HG03066 (cell line): Measurements from ENCODE around the gene HMG20A.
A peak's percentile ranks its signal among the peaks of the same experiment; 100 is the strongest.

Source experiments
- ATAC-seq: cut with Tn5 transposase; IDR thresholded peaks from one replicate; pipeline ENCODE4 v1.9.1; 2021; ENCODE audit warnings: low read depth; ENCODE audit not compliant: unreplicated experiment

Gene HMG20A

DNA sequence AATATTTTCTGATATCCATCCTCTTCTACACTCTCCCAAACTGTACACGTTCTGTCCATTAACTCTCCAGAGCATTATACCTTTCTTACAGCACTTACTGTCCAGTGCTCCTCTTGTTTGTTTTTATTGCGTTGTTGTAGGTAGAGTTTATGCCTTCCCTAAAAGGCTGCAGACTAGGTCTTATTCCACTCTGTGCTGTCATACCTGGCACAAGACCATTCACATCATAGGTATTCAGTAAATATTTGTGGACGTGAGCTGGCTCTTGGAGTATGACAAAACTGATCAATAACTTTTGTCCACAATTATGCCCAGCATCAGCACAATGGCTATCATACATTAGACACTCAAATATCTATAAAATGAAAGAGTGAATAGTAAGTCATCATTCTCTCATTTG lies 4.4 kb downstream of the HMG20A start:
- ATAC-seq, result no peak

DNA sequence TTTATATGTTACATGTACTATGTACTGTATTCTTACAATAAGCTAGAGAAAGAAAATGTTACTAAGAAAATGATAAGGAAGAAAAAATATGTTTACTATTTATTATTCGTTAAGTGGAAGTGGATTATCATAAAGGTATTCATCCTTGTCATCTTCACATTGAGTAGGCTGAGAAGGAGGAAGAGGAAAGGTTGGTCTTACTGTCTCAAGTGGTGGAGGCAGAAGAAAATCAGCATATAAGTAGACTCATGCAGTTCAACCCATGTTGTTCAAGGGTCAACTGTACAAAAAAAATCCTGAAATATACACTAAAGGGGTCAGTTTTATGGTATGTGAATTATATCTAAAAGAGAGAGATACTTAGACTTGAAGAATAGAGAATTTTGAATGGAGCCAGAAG lies 5.7 kb downstream of the HMG20A start:
- no peak for ATAC-seq

DNA sequence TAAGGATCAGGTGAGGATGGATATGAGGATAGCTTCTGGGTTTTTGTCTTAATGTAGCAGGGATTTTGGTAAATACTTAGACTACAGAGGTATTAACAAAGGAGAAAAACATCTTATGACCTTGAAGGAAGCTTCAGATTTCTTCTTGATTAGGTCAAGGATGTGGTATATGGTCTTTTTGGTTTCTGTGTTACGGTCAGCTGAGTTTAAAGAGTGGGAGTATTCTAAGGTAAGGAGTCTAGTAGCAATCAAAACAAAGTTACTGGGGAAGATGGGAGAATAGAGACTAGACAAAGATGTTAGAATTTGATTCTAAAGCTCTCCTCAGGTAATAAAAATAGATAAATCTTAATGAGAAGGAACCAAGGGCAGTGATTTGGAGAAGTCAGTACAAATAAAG lies 6.2 kb downstream of the HMG20A start:
- ATAC-seq, result no peak

DNA sequence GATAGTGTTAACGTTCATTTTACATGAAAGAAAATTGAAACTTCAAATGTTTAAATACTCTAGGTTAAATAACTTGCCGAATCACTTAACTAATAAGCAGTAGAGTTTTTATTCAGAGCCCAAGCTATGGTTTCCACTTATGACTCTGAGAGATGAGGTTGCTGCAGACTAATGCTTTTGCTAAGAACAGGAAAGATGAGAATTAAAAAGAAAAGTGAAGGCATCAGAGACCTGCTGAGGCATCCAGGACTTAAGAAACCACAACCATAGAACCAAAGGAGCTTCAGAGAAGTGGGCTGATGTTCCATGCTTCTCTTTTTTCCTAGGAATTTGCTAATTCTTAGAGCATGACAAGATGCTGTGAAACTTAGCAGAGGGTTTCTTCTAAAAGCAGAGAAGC lies 9.5 kb downstream of the HMG20A start:
- ATAC-seq, result no peak

DNA sequence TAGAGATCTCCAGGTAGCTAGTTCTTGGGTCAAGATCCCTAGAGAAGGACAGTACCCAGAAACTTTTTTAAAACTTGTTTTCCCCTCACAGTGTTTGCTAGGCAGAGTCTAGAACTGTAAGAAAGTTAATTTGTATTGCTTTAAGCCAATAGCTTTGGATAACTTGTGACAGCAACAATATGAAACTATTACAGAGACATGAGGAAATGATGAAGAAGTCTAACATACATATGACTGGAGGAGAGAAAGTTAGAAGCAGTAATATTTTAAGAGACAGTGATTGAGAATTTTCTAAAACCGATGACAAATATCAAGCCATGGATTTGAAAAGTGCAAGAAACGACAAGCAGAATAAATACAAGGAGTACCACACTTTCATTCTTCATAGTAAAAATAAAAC lies 10.0 kb downstream of the HMG20A start:
- ATAC-seq, result no peak

DNA sequence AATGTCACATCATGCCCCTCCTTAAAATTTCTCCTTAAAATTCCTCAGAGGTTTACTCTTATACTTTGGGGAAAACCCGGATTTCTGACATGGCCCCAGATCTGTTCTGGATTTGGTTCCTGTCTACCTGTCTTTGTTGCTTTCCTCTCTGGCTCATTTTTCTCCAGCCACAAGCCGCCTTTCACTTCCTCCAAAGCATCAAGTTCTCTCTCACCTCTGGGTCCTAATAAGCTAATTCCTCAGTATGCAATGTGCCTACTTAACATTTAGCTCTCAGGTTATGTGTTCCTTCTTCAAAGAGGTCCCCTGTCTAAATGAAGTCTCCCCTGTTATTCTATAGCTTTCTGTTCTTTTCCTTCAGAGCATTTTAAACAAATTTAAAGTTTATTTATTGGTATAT lies 16.1 kb downstream of the HMG20A start:
- no peak for ATAC-seq

DNA sequence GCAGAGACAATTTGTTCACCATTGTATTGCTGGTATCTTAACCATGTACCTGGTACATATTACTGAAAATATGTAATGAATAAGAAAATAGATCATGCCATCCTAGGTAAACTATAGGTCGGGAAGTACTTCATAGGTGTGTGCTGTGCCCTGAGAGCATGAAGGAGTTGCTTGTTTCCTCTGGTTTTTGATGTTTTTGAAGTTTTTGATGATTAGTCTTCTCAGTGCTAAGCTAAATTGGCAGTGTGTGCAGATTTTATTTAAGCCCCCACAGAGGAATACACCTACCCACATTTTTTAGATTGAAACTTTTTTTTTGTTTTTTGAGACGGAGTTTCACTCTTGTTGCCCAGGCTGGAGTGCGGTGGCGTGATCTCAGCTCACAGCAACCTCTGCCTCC lies 16.6 kb downstream of the HMG20A start:
- ATAC-seq, result no peak

DNA sequence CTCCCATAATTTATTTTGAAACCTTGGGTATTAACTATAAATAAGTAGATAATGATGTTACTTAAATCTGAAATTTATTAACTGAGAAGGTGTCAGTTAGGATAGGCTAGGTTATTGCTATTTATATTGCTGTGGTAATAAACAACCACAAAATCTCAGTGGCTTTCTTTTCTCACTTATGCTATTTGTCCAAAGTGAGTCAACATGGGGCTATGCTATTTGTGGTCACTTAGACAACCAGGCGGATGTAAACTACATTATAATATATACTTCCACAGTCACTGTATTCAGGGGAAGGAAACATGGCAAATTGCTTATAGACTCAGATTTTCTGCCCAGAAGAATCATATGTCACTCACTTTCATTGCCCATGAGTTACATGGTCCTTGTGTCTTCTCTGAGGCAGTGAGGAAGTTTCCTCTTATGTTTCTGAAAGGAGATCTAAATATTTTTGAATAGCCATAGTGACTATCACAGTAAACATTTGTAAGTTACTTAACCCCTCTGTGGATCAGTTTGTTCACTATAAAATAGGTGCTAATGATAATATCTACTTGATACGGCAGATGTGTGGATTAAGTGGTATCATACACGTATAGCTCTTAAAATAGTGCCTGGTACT lies 19.8 kb downstream of the HMG20A start:
- ATAC-seq, result peak; percentile 89

DNA sequence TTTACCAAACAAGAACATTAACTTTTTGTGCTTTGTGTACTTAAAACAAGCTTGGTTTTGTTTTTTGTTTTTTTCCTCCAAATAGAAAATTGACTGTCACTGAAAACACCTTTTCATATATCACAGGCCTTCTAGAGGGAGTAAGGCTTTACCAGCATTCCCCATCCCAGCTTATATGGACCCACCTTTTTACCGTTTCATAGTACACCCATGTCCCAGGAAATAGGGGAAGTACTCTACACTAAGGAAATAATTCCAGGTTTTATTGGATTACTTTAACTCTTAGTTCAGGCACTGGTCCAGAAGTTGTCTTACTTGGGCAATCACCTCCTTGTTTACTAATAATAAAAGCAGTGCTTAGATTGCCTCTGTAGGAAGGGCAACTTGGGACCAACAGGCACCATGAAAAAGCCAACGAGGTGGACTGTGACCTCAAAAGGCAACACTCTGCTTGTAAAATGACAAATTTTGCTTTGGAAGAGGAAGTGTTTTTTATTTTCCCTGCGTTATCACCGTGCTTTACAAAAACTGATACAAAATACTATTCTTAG lies 26.2 kb downstream of the HMG20A start:
- no peak for ATAC-seq

DNA sequence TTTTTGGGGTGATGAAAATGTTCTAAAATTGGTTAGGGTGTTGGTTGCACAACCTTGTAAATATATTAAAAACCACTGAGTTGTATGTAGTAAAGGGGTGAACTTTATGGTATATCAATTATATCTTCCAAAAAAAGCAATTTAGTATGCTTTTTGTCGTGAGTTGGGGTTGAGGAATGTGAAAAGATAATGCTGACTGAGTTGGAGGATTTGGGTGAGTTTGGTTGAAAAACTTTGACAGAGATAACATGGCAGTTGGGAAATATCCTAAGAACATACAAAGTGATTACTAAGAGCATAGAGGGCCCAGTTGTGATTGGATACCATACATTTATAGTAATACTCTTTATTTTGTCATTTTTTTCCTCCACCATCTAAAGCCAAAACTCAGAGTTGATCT lies 33.6 kb downstream of the HMG20A start:
- ATAC-seq, result no peak

DNA sequence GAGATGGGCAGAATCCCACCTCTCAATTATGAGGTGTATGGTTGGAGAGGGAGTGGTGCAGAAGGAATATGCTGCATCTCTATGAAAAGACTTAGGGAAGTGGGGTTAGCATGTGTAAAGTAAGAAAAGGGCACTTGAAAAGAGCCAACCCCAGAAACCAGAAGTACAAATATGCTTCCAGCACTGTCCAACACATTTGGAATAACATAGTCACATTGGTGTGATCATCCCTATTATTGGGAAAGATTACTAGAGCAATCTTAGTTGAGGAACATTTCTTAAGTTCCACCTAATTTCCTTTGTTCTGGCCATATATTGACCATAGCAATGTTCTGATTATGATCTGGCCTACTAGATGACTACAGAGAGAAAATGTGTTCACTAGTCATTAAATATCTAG lies 34.3 kb downstream of the HMG20A start:
- no peak for ATAC-seq

DNA sequence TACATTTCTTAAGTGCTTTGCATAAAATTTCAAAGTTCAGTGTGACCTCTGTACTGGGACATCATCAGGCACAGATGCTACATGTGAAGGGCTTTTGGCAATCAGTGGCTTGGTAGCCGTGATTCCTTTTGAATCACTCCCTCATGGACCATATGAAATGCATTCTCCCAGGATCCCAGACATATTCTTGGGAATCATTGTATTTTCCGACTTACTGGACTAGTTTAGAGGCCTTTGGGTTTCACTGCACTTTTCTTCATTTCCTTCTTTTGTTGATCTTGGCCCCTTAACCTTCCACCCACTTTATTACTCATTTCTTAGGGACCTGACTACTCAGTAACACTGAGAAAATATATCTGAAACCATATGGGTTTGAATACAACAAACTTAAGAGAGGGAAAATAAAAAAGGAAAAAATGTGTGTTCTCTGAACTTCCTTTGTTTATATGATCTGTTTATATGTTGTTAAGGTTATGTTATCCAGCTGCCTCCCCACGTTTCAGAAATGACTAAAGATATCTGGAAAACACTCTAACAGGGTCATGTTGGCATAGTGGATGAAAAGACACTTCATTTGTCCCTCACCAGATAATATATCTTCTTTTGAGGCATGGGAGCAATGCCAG lies 35.1 kb downstream of the HMG20A start:
- no peak for ATAC-seq

DNA sequence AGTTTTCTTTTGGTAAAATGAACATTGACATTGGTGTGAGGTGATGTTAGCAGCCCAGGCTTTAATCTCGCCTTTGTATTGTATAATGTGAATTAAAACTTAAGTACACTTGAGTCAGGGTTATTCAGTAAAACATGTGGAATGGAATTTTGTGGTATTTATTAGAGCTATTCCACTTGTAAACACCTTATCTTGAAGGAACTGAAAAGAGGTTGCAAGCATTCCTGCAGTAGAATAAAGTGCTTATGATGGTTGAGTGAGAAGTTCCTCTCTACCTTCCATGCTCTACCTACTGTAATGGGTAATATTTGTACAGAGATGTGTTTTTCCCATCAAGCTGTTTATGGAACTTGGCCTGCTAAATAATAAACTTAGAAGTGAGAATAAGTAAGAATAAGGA lies 36.1 kb downstream of the HMG20A start:
- no peak for ATAC-seq

DNA sequence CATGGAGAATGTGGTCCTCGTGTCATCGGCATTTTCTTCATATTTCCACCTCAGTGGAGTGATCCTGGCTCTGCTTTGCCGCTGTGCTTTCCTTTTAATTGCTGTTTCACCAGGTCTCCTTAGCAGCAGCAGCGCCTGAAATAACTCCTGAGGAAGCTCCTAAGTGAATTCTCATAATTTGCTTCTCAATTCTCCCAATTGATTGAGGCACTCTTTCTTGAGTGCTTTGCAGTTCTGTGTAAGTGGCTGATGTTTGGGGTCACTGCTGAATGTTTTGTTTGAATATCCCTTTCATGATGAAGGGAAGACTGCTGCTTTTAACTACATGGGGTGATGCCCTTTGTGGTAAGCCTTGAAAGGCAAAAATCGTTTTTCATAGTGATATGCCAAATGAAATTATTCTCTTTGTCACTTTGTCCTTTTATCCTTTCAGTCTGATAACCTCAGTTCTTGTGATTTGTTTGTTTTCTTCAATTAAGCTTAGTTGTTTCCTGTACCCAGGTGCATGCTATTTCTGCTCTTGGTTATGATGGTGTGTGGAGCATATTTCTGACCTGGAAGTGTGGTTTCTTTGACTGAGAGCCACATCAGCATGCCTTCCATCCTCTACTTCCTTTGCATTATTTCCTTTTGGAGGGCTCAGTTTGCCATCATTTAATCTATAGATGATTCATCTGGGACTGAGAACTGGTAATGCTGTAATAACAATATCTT lies 36.7 kb downstream of the HMG20A start:
- ATAC-seq, result no peak

DNA sequence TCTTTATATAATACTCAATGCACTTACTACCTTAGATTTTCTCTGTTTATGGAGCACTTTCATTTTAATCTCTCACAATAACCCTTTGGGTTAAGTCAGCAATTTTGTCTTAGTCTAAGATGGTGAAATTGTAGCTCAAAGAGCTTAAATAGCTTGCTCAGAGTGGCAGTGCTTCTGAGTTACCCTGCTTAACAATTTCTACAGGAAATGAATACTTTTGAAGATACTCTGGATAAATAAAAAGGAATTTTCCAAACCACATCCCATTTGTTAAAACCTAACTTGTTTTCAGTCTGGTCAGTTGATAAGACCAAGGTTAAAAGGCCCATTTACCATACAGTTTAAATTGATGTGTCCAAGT lies 37.2 kb downstream of the HMG20A start:
- ATAC-seq, result no peak

DNA sequence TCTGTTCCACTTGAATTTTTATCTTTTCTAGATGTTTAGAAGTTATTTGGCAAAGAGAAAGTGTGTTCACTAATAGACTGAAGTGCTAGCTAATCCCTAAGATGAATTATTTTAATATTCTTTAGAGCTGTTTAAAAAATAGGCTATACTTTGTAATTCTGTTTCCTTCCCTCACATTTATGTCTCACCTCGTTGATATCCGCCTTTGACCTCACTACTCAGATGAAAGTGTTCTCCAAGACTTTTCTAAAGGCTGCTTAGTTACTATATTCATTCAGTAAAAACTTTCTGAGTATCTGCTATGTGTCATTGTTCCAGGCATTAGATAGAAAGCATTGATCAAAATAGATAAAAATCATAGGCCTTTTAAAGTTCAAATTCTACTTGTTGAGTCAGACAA lies 38.3 kb downstream of the HMG20A start:
- ATAC-seq, result no peak

DNA sequence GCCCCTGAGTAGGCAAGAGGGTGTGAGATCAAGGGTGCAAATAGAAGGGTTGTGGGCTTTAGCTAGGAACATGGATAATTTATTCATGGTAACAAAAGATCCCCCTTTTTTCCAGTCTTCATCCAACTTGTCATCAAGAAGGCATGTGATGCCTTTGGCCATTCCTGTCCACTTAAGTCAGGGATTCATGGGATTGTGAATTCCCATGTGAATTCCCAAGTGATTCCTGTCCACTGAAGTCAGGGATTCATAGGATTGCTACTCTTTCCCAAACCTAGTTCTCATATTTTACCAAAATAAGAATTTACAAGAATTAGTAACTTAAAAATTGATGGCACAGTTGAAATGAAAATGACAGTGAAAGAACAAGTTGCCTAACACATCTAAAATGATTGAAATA lies 40.8 kb downstream of the HMG20A start:
- no peak for ATAC-seq

DNA sequence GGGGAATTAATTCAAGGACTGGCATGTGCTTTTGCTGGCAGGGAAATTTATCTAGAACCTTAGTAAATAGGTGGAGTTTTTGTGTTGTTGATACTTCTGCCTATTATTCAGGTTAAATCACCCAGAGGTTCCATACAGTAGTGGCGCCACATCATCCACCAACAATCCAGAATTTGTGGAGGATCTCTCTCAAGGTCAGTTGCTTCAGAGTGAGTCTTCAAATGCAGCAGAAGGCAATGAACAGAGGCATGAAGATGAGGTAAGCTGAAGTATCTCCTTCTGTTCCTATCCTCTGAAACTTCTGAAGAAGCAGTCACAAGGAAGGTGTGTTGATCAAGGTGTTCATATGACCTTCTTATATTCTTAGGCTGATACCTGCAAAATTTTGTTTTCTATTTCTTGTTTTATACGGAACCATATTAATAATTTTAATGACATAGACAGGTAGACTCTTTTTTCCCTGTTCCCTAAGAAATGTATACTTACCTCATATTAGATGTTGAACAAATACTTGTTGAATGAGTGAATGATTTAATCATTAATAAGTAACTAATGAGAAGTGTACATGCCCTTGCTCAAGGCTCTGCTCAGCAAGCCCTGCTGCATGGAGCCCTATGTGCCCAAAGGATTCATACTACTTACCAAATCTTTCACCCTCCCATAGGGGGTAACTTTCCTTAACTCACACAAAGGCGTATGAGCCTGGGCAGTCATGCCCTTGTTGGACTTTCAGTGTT lies 43.6 kb downstream of the HMG20A start:
- ATAC-seq, result no peak

DNA sequence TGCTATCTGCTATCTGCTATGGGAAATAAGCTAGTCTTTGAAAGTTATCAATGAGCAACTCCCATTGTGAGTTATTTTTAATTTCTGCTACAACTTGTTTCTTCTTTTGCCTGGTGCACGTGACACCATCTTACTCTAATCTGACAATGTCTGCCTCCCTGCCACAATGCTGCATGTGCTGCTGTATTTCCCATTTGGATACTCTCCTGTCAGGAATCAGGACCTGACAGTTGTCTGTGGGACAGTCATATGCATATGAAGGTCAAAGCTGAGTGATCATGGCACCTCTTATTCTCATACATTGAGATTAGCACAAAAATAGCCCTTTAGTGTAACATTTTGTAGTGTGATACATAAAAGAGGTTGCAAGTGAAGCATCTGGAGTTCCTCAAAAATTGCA lies 45.8 kb downstream of the HMG20A start:
- no peak for ATAC-seq

DNA sequence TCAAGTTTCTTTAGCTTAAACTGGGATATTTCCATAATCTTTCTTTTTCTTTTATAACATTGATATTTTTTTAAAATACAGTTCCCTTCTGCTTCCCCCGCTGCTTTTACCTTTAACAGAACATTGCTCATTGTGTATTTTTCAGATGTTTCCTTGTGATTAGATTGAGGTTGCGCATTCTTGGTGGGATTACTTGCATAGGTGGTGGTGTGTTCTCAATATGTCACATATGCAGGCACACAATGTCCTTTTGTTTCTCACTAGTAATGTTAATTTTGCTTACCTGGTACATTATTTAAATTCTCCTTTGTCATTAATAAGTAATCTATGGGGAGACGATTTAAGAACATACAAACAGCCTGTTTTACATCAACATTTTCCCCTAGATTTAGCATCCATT lies 48.2 kb downstream of the HMG20A start:
- no peak for ATAC-seq

DNA sequence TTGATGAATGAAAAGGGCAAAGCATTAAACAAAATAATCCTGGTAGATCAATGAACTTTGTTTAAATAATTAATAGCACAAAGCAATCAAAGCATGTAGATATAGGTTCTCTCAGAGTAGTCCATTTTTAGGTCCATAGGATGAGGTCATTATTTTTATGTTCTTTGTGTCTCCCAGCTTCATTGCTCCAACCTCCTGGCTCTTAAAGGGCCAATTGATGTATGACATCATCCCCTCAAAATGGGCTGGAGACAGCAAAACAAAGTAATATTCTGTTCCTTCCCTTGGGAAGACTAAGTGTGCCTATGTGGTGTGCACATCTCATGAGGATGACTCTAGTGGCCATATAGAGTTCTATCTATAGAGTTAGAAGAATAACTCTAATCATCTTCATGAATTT lies 49.5 kb downstream of the HMG20A start:
- no peak for ATAC-seq
